ENCODE data around the gene DPYSL5. TPM values are rescaled to one million over a fixed set of nuclear protein-coding genes. Genes with fewer than 3 reads are reported as not detected.

Gene DPYSL5
- total RNA-seq, 1 experiment from 2014 or later = not detected

GRCh38 chr2:26927221-26927620, 79.3 kb downstream of the DPYSL5 start:
- no peak overlapping the region for H3K4me3 ChIP-seq
- DNase-seq = no peak
- H3K9me3 ChIP-seq = no peaks in the 10 kb centered on the region
- H3K36me3 ChIP-seq = no peaks in the 10 kb centered on the region
- H3K27me3 ChIP-seq = no peaks in the 10 kb centered on the region

GRCh38 chr2:26932974-26933373, 85.0 kb downstream of the DPYSL5 start:
- Histone ChIP-seq H3K9me3 (no peaks in the 10 kb centered on the region), H3K27me3 (no peaks in the 10 kb centered on the region), H3K36me3 (no peaks in the 10 kb centered on the region), H3K4me3 (no peak overlapping the region)
- DNase-seq = no peak

DNA sequence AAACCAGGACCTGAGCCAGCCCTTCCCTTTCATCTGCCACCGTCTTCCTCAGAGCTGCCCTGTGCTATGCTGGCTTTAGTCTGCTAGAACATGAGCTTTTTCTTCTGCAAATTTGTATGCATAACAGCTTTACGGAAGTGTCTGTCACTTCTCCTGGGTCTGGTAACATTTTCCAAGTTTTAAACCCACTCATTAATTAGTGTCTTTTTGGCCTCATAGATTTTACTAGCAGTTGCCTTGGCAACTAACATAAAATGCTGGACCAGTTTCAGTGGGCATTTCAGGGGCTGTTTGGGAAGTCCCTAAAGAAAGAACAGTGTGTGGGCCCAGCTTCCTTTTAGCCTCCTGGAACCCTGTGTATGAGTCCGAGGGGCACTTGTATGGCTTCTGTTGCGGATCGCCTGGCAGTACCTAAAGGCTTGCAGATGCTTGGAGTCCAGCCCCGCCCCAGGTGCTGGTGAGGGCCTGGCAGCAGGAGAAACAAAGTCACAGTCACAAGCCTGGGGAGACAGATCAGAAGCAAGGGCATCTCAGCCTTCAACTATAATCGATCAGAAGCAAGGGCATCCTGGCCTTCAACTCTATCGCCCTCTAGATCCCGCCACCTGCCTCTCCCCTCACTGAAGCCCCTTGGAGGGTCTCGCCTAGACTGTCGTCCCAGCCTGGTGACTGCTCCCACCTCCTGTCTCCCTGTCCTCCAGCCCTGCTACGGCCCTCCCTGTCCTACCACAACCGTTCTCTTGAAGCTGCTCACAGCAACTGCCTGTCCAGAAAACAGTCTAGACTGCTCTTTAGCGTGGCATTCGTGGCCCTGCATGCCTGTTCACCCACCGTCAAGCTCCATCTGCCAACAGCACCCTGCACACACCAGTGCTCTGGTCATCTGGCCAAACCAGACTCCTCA, 85.8 kb downstream of the DPYSL5 start:
- Histone ChIP-seq H3K27me3 (no peaks in the 10 kb centered on the region), H3K9me3 (no peaks in the 10 kb centered on the region), H3K4me3 (no peak overlapping the region), H3K36me3 (no peaks in the 10 kb centered on the region)
- no peak for DNase-seq

DNA sequence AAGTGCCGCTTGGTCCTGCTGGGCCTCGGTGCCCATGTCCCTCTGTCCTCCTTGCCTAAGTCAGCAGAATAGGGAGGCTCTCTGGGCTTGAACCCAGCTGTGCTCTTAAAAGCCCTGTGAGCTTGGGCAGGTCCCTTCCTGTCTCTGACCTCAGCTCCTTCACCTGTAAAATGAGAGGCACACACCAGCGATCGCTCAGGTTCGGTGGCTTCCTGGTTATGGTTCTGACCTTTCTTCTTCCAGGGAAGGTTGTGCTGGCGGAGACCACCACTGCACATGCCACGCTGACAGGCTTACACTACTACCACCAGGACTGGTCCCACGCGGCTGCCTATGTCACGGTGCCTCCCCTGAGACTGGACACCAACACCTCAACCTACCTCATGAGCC, 86.4 kb downstream of the DPYSL5 start:
- no peaks in the 10 kb centered on the region for H3K36me3 ChIP-seq
- no peaks in the 10 kb centered on the region for H3K9me3 ChIP-seq
- DNase-seq = no peak
- no peaks in the 10 kb centered on the region for H3K27me3 ChIP-seq
- H3K4me3 ChIP-seq = no peak overlapping the region

DNA sequence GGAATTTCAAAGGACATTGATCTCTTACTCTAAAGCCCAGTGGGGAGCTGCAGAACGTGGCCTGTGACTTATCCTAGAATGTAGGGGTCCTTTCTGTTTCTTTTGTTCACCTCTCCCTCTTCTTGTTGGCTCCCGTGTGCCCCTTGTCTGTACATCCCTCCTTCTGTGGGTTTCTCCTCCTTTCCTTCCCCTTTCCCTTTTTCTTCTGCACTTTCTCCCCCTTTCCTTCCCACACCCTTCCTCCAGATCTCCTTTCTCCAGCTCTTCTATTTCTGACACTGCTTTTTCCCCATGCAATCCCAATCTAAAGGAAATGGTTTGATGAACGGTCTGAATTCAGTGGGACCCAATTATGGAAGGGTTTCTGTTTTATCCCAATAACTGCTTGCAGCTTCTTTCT, 87.1 kb downstream of the DPYSL5 start:
- H3K36me3 ChIP-seq = no peaks in the 10 kb centered on the region

DNA sequence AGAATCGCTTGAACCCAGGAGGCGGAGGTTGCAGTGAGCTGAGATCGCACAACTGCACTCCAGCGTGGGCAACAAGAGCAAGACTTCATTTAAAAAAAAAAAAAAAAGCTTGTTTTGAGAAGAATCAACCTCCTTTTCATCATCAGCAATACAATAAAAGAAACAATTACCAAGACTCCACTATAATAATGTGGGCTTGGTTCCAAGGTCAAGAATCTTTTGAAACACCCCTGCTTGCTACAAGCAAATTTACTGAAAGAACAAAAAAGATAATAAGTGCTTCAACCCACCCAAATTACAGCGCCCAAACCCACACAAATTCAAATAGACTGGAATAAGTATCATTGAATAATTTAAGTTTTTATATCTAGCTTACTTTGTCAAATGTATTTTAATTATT, 88.9 kb downstream of the DPYSL5 start:
- no peaks in the 10 kb centered on the region for H3K27me3 ChIP-seq
- H3K4me3 ChIP-seq = no peak overlapping the region
- H3K9me3 ChIP-seq = no peaks in the 10 kb centered on the region
- H3K36me3 ChIP-seq = no peaks in the 10 kb centered on the region
- no peak for DNase-seq

More for the DNA sequence above, 87.1 kb downstream of the DPYSL5 start:
- no peaks in the 10 kb centered on the region for H3K9me3 ChIP-seq
- no peak for DNase-seq
- no peak overlapping the region for H3K4me3 ChIP-seq
- no peaks in the 10 kb centered on the region for H3K27me3 ChIP-seq

DNA sequence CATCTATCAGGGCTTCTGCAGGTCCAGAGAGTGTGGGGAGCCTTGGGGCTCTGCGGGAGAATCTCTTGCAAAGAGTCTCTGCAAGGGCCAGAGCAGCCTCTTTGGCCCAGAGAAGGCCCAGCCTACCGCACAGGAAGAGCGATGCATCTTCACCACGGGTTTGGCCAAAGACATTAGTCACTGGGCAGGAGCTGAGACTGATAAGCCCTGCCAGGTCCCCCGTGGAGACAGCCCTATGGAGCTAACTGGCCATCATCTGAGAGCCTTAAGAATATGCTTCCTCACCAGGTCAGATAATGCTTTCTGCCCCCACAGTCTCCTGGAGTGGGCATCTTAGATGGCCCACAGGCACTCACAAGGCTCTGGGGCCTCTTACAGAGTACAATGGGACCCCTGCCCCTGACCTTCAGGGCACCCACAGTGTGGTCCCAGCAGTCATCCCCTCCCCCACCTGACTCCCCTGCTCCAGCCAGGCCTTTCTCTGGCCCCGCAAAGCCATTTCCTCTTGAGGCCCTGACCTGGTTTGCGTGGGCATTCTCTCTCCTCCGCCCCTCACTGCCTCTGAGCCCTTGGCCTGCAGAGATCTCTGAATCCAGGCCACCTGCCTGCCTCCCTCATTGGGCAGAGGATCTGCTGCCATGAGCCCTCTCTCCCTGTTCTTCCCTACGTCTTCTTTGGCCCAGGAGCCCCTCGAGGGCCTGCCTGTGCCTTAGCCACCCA, 90.6 kb downstream of the DPYSL5 start:
- Histone ChIP-seq H3K36me3 (no peaks in the 10 kb centered on the region), H3K27me3 (no peaks in the 10 kb centered on the region), H3K9me3 (no peaks in the 10 kb centered on the region), H3K4me3 (no peak overlapping the region)
- DNase-seq = peak; percentile 89

- H3K27me3 ChIP-seq = no peaks in the 10 kb centered on the region
- H3K36me3 ChIP-seq = no peaks in the 10 kb centered on the region
- DNase-seq = no peak
- no peak overlapping the region for H3K4me3 ChIP-seq
- no peaks in the 10 kb centered on the region for H3K9me3 ChIP-seq
These were observed 92.1 kb downstream of the DPYSL5 start for GRCh38 chr2:26940001-26940400.

DNA sequence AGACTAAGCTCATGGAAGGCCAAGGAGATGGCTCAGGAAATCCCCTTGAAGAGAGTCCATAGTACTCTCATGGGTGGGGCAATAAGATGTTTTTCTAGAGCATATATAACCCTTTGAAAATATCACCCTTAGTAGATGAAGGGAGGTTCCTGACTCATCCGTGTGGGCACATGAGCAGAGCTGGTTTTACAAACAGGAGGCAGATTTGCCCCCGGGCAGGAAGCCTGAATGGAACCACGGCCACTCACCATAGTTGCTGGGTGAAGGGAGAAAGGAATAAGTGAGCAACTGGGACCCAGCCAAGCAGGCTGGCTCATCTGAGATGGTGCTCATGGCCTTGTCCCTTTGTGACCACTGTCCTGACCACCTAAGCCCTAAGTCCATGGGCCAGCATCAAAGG, 93.6 kb downstream of the DPYSL5 start:
- H3K4me3 ChIP-seq = no peak overlapping the region
- H3K27me3 ChIP-seq = no peaks in the 10 kb centered on the region
- H3K9me3 ChIP-seq = no peaks in the 10 kb centered on the region
- peak; percentile 63 for DNase-seq
- H3K36me3 ChIP-seq = no peaks in the 10 kb centered on the region

DNA sequence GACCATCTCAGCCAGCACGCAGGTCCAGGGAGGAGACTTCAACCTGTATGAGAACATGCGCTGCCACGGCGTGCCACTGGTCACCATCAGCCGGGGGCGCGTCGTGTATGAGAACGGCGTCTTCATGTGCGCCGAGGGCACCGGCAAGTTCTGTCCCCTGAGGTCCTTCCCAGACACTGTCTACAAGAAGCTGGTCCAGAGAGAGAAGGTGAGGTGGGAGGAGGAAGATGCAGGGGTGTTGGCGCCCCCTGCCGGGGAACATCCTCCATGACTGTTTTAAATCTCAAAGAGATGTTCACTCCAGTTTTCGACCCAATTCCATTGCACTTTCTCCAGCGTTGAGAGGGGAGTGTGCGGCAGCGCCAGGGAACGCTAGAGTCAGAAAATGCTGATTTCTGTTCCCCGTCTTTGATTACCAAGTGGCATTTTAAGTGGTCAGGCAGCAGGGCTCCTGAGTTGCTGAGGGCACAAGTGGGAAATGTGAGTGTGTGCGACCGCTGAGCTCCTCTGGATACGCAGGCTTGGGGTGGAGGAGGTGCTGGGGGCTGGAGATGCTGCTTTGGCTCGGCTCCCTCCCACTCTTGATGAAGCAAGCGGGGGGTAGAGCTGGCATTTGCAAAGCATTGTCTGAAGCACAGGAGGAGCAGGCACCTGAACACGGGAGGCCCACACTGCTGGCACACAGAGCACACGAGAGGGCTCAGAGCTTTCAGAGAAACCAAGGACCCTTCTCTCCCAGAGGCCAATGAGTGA, 94.8 kb downstream of the DPYSL5 start:
- Histone ChIP-seq H3K4me3 (no peak overlapping the region), H3K9me3 (no peaks in the 10 kb centered on the region), H3K27me3 (no peaks in the 10 kb centered on the region), H3K36me3 (no peaks in the 10 kb centered on the region)
- DNase-seq = peak; percentile 33

DNA sequence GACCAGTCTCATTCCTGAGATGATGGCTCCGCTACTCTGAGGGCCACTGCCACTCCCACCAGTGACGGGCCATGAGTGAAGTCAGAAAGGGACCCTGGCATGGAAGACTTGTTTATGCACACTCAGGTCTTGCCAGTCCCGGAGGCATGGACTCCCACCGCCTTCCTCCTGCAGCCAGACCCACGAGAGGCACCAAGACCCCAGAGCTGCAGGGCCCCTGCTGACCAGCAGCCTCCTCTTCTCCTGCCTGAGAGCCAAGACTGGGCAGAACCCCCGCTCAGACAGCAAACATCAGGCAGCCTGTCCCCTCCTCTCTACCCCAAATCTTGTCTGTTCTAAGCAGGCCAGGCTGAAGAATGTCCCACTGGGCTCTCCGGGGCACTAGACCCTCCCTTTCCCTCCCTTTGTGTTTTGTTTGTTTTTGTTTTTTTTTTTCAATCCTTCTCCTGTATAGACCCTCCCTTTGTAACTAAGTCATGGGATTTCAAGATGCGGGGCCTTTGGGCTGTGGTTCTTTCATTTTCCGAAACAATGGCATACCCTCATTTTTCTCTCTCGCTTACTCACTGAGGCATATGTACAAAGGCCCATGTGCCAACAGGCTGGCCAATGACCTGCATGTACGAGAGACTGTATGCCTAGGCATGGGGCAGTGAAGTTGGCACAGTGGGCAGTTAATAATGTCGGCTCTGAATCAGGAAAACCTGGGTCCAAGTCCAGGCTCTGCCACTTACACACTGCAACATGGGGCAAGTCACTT, 98.2 kb downstream of the DPYSL5 start:
- Histone ChIP-seq H3K27me3 (no peaks in the 10 kb centered on the region), H3K36me3 (no peaks in the 10 kb centered on the region), H3K9me3 (no peaks in the 10 kb centered on the region), H3K4me3 (no peak overlapping the region)
- no peak for DNase-seq

DNA sequence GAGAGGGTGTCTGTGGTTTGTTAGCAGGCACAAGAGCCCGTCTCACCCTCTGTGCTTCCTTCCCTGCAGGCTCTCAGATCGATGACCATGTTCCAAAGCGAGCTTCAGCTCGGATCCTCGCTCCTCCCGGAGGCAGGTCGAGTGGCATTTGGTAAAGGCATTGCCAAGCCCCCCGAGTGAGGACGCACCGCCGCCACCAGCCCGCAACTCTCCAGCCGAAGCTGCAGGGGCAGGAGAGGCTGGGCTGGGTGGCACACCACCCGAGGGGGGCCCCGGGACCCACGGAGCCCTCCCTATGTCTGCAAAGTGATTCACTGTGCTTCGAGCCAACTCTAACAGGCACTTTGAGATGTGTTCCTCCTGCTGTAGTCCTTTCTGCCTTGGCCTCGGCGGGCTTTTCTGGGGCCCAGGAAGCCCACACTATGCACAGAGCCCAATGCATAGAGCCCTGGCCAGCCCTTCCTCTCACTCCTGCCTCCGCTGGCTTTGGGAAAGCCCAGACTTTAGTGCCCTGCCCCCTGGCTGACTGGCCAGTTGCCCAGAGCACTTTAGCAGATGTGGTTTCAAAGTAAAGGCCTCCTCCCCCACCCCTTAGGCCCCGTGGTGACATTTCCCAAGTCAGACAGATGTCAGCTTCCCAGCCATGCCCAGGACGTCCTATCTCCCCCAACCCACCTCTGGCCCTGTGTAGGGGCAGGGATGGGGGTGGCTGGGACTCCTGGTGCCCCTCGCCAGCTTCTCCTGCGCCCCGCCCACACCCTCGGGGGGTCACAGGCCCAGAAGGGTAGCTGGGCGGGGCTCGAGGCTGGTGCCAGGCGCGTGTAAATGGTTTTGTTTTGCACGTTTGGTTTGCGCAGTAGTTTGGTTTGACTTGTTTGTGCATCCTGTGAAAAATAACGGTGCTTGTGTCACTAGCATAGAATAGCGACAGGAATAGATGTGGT, 99.2 kb downstream of the DPYSL5 start:
- peak; percentile 17 for DNase-seq
- no peaks in the 10 kb centered on the region for H3K36me3 ChIP-seq
- no peak overlapping the region for H3K4me3 ChIP-seq
- H3K9me3 ChIP-seq = no peaks in the 10 kb centered on the region
- no peaks in the 10 kb centered on the region for H3K27me3 ChIP-seq

DNA sequence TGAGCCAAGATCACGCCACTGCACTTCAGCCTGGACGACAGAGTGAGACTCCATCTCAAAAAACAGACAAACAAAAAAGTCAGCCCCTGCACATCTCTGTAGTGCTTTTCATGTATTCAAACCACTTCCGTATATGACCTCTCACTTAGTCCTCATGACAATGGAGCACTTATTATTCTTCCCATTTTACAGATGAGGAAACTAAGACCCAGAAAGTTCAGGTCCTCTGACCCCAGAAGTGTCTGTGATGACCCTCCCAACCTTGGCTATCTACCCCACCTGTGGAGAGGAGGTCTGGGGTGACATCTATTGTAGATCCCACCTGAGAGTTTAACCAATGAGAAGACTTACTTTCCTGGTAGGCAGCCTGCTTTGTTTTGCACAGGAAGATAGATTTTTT, 100.9 kb downstream of the DPYSL5 start:
- Histone ChIP-seq H3K4me3 (no peak overlapping the region), H3K36me3 (no peaks in the 10 kb centered on the region), H3K9me3 (no peaks in the 10 kb centered on the region), H3K27me3 (no peaks in the 10 kb centered on the region)
- no peak for DNase-seq

GRCh38 chr2:26950246-26950645, 102.3 kb downstream of the DPYSL5 start:
- H3K9me3 ChIP-seq = no peaks in the 10 kb centered on the region
- H3K36me3 ChIP-seq = no peaks in the 10 kb centered on the region
- DNase-seq = no peak
- no peak overlapping the region for H3K4me3 ChIP-seq
- H3K27me3 ChIP-seq = 0 out of 2 replicates have a peak, but pooled peaks cover 3% of the 10 kb centered on the region

DNA sequence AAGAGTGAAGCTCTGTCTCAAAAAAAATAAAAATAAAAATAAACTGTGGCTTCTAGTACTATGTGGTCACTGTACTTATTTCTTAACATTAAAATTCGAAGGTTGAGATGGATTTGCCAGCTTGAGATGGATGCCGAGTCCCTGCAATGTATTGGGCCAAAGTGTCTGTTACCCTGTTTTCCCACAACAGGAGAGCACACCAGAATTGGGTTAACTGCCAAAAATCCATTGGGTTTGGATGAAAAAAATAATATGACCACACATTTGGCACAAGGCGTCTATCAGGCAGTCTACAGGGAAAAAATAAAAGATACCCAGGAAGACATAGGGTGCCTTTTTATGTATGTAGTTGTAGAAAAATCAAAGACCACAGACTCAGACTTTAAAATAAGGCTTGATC, 103.3 kb downstream of the DPYSL5 start:
- 0 out of 2 replicates have a peak, but pooled peaks cover 8% of the 10 kb centered on the region for H3K27me3 ChIP-seq
- no peaks in the 10 kb centered on the region for H3K9me3 ChIP-seq
- no peak for DNase-seq
- no peaks in the 10 kb centered on the region for H3K36me3 ChIP-seq
- H3K4me3 ChIP-seq = no peak overlapping the region

Data from MG63 (cell line).